ENCODE measurements around the gene SEM1. TPM values are rescaled to one million over a fixed set of nuclear protein-coding genes. Genes with fewer than 3 reads are reported as not detected.

The SEM1 gene
- polyA plus RNA-seq, 1 donor from 2014 or later = 49.2 TPM

DNA sequence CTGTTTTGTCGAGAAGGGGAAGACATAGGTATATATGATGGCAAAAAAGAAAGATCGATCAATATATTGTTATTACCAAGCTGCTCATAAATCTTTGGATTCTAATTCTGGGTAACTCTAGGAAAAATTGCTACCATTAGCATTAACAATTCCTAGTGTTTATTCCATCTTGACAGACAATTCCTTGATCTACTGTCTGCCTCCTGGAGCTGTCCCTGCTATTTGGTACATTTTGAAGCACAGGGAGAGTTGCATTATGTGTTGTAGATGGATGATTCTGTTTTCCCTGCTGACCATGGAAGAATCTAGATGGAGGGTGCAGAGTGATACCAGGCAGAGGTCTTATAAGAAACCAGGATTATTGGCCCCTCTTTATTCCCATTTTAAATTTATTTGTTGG, 29.1 kb upstream of the SEM1 start:
- TF ChIP-seq MXI1 (conservative IDR thresholded peaks at IDR 0.05; ENCODE audit: poor library complexity, severe bottlenecking) (no peak), SMC3 (conservative IDR thresholded peaks at IDR 0.05; ENCODE audit: poor library complexity) (peak; percentile 20), EP300 (conservative IDR thresholded peaks at IDR 0.05; ENCODE audit: poor library complexity, severe bottlenecking) (peak; percentile 85), POLR2AphosphoS5 (IDR thresholded peaks at IDR 0.05) (peak; percentile 76), RAD21 (conservative IDR thresholded peaks at IDR 0.05) (no peak), EZH2 (IDR thresholded peaks at IDR 0.05; ENCODE audit: borderline replicate concordance, insufficient read depth, low read length, poor library complexity, severe bottlenecking) (no peak), TAF1 (IDR thresholded peaks at IDR 0.05; ENCODE audit: low read depth) (no peak)
- TF ChIP-seq, protein P1, sequence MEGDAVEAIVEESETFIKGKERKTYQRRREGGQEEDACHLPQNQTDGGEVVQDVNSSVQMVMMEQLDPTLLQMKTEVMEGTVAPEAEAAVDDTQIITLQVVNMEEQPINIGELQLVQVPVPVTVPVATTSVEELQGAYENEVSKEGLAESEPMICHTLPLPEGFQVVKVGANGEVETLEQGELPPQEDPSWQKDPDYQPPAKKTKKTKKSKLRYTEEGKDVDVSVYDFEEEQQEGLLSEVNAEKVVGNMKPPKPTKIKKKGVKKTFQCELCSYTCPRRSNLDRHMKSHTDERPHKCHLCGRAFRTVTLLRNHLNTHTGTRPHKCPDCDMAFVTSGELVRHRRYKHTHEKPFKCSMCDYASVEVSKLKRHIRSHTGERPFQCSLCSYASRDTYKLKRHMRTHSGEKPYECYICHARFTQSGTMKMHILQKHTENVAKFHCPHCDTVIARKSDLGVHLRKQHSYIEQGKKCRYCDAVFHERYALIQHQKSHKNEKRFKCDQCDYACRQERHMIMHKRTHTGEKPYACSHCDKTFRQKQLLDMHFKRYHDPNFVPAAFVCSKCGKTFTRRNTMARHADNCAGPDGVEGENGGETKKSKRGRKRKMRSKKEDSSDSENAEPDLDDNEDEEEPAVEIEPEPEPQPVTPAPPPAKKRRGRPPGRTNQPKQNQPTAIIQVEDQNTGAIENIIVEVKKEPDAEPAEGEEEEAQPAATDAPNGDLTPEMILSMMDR (IDR thresholded peaks at IDR 0.05; ENCODE audit: poor library complexity, severe bottlenecking) = no peak
- TF ChIP-seq, protein P2, sequence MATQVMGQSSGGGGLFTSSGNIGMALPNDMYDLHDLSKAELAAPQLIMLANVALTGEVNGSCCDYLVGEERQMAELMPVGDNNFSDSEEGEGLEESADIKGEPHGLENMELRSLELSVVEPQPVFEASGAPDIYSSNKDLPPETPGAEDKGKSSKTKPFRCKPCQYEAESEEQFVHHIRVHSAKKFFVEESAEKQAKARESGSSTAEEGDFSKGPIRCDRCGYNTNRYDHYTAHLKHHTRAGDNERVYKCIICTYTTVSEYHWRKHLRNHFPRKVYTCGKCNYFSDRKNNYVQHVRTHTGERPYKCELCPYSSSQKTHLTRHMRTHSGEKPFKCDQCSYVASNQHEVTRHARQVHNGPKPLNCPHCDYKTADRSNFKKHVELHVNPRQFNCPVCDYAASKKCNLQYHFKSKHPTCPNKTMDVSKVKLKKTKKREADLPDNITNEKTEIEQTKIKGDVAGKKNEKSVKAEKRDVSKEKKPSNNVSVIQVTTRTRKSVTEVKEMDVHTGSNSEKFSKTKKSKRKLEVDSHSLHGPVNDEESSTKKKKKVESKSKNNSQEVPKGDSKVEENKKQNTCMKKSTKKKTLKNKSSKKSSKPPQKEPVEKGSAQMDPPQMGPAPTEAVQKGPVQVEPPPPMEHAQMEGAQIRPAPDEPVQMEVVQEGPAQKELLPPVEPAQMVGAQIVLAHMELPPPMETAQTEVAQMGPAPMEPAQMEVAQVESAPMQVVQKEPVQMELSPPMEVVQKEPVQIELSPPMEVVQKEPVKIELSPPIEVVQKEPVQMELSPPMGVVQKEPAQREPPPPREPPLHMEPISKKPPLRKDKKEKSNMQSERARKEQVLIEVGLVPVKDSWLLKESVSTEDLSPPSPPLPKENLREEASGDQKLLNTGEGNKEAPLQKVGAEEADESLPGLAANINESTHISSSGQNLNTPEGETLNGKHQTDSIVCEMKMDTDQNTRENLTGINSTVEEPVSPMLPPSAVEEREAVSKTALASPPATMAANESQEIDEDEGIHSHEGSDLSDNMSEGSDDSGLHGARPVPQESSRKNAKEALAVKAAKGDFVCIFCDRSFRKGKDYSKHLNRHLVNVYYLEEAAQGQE (IDR thresholded peaks at IDR 0.05; ENCODE audit: borderline replicate concordance) = peak; percentile 98
- H3K27me3 ChIP-seq (ENCODE audit: insufficient read depth, low read depth, low read length) = no peaks in the 10 kb centered on the region
- no peaks in the 10 kb centered on the region for H3F3A ChIP-seq (ENCODE audit: insufficient read depth, low read length, poor library complexity, severe bottlenecking)
- H3K4me2 ChIP-seq (ENCODE audit: low read length) = peak overlapping the region; percentile 45
- H3K9me2 ChIP-seq (ENCODE audit: insufficient read depth, low read length) = no peaks in the 10 kb centered on the region
- peak overlapping the region; percentile 32 for H3K9ac ChIP-seq (ENCODE audit: low read length)
- H3K27ac ChIP-seq (ENCODE audit: low read length) = peak overlapping the region; percentile 77
- H2AFZ ChIP-seq (ENCODE audit: low read depth, low read length) = no peak overlapping the region
- H3K36me3 ChIP-seq (ENCODE audit: insufficient read depth, low read length) = no peaks in the 10 kb centered on the region
- H3K9me3 ChIP-seq (ENCODE audit: low read length) = no peaks in the 10 kb centered on the region
- no peaks in the 10 kb centered on the region for H4K20me1 ChIP-seq (ENCODE audit: insufficient read depth)
- peak overlapping the region; percentile 9 for H3K4me3 ChIP-seq (ENCODE audit: low read length)
- no peaks in the 10 kb centered on the region for H3K79me2 ChIP-seq (replicated peaks; ENCODE audit: insufficient read depth, low read length)

DNA sequence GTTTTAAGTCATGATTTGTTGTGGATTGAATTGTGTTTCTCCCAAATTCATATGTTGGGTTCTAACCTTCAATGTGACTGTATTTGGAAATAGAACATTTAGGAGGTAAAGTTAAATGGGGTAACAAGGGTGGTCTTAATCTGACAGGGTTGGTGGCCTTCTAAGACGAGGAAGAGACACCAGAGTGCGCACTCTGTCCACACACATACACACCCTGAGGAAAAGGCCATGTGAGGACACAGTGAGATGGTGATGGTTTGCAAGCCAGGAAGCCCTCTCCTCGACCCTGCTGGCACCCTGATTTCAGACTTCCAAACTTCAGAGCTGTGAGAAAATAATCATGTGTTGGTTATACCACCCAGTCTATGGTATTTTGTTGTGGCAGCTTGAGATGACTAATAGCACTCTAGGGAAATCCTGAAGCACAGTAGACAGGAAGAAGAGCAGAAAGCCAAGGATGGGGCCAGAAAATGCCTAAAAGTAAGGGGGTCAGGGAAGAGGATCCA, 28.0 kb upstream of the SEM1 start:
- no peaks in the 10 kb centered on the region for H3K79me2 ChIP-seq (replicated peaks; ENCODE audit: insufficient read depth, low read length)
- TF ChIP-seq RAD21 (conservative IDR thresholded peaks at IDR 0.05) (no peak), MXI1 (conservative IDR thresholded peaks at IDR 0.05; ENCODE audit: poor library complexity, severe bottlenecking) (no peak)
- no peaks in the 10 kb centered on the region for H3K27me3 ChIP-seq (ENCODE audit: insufficient read depth, low read depth, low read length)
- no peaks in the 10 kb centered on the region for H3K9me2 ChIP-seq (ENCODE audit: insufficient read depth, low read length)
- H4K20me1 ChIP-seq (ENCODE audit: insufficient read depth) = no peaks in the 10 kb centered on the region
- no peak overlapping the region for H3K9ac ChIP-seq (ENCODE audit: low read length)
- H3K4me2 ChIP-seq (ENCODE audit: low read length) = no peak overlapping the region
- no peaks in the 10 kb centered on the region for H3F3A ChIP-seq (ENCODE audit: insufficient read depth, low read length, poor library complexity, severe bottlenecking)
- no peak overlapping the region for H3K4me3 ChIP-seq (ENCODE audit: low read length)
- no peak overlapping the region for H3K27ac ChIP-seq (ENCODE audit: low read length)
- no peak overlapping the region for H2AFZ ChIP-seq (ENCODE audit: low read depth, low read length)
- H3K36me3 ChIP-seq (ENCODE audit: insufficient read depth, low read length) = no peaks in the 10 kb centered on the region
- no peaks in the 10 kb centered on the region for H3K9me3 ChIP-seq (ENCODE audit: low read length)

Measured in neural cell (in vitro differentiated cells).